CD4-positive, alpha-beta T cell (primary cell): Measurements from ENCODE around the gene IL1RN. TPM values are rescaled to one million over a fixed set of nuclear protein-coding genes. Genes with fewer than 3 reads are reported as not detected.
A peak's percentile ranks its signal among the peaks of the same experiment; 100 is the strongest.

Experiments used
- ATAC-seq: fragments of 200-7000 bp; cut with Tn5 transposase; one replicate; pipeline ENCODE4 v1.10.0; 2022; ENCODE audit warnings: mild to moderate bottlenecking; ENCODE audit not compliant: poor library complexity
- CTCF ChIA-PET: fragments of 350-600 bp; sonication (Branson Sonifier 250); formaldehyde crosslinking; loops from one replicate; lab custom pipeline; 2021; ENCODE audit warnings: antibody characterized with exemption, inconsistent platforms; lab: Charles Lee
- POLR2A ChIA-PET: fragments of 350-600 bp; sonication (Branson Sonifier 250); formaldehyde crosslinking; loops from one replicate; lab custom pipeline; 2021; ENCODE audit warnings: antibody characterized with exemption, inconsistent platforms; lab: Charles Lee
- DNase-seq, 14 experiments: peaks; one replicate each; pipeline ENCODE4 v3.0.0-alpha.2; 2013 to 2020; ENCODE audit warnings: mixed read lengths in 2 of 14
- H3K27ac ChIP-seq, 2 donors: one replicate each; pipeline versions ENCODE4 v1.5.1 to v1.7.0; 2013; ENCODE audit warnings: low read length in 2 of 2, low read depth in 1 of 2, mild to moderate bottlenecking in 1 of 2
- H3K27me3 ChIP-seq, 2 experiments: 1 replicate in 1 of 2; 2 replicates in 1 of 2; pipeline versions ENCODE4 v1.6.1 to v1.7.0; 2013; ENCODE audit warnings: low read length in 2 of 2, control low read depth in 1 of 2, mild to moderate bottlenecking in 1 of 2, moderate library complexity in 1 of 2; ENCODE audit not compliant: insufficient read depth in 2 of 2, control insufficient read depth in 1 of 2
- H3K36me3 ChIP-seq: one replicate; pipeline ENCODE4 v1.6.1; 2013; ENCODE audit warnings: low read length, control low read depth; ENCODE audit not compliant: insufficient read depth
- H3K4me1 ChIP-seq: one replicate; pipeline ENCODE4 v1.6.1; 2013; ENCODE audit warnings: low read length, control low read depth; ENCODE audit not compliant: insufficient read depth
- H3K4me3 ChIP-seq: one replicate; pipeline ENCODE4 v1.5.1; 2013; ENCODE audit warnings: mild to moderate bottlenecking, low read length, moderate library complexity
- H3K9me3 ChIP-seq, 2 experiments: 1 replicate in 1 of 2; 2 replicates in 1 of 2; pipeline versions ENCODE4 v1.6.1 to v1.7.0; 2013; ENCODE audit warnings: low read length in 2 of 2, mild to moderate bottlenecking in 2 of 2, control low read depth in 1 of 2, moderate library complexity in 1 of 2; ENCODE audit not compliant: control insufficient read depth in 1 of 2, insufficient read depth in 1 of 2
- H3K27ac Mint-ChIP-seq: one replicate; pipeline ENCODE4 v1.8.0; 2020; ENCODE audit warnings: mixed read lengths
- H3K27me3 Mint-ChIP-seq: one replicate; pipeline ENCODE4 v1.8.0; 2021; ENCODE audit warnings: mixed read lengths
- H3K36me3 Mint-ChIP-seq: one replicate; pipeline ENCODE4 v1.8.0; 2021; ENCODE audit warnings: low read depth, mixed read lengths
- H3K4me1 Mint-ChIP-seq: one replicate; pipeline ENCODE4 v1.8.0; 2021; ENCODE audit warnings: low read depth, mixed read lengths
- H3K4me3 Mint-ChIP-seq: one replicate; pipeline ENCODE4 v1.8.0; 2020; ENCODE audit warnings: mild to moderate bottlenecking, mixed read lengths
- H3K9me3 Mint-ChIP-seq: one replicate; pipeline ENCODE4 v1.8.0; 2020; ENCODE audit warnings: mixed read lengths
- CTCF ChIP-seq: fragments of 200-600 bp; IDR thresholded peaks from one replicate; pipeline ENCODE4 v1.8.0; 2022; ENCODE audit warnings: antibody characterized with exemption, mild to moderate bottlenecking
- intact Hi-C, 2 experiments: fragments of 100-400 bp; cut with DNase I in 1 of 2; cut with micrococcal nuclease in 1 of 2; formaldehyde crosslinking; loops; one replicate each; pipeline versions ENCODE4 v1.15.1 to v1.9.0; 2023 to 2025; cut with DNase I, micrococcal nuclease
- total RNA-seq, 174 experiments: library from RNA in 2 of 174; stranded (reverse) in 2 of 174; gene quantifications; one replicate each; pipeline ENCODE4 v1.2.3 and lab custom pipeline; 2021 to 2026

IL1RN gene
- total RNA-seq, 2 experiments from 2014 or later = 0.31 to 0.58 TPM

- intact Hi-C loops = no loop called here
- peak overlapping the region; percentile 17 for H3K4me3 ChIP-seq
Observed at GRCh38 chr2:113167115-113167932, 39.9 kb downstream of the IL1RN start.

GRCh38 chr2:113167962-113168340 lies 40.6 kb downstream of the IL1RN start:
- Mint-ChIP-seq H3K36me3 (no peaks in the 10 kb centered on the region), H3K27ac (peak overlapping the region; percentile 90), H3K9me3 (no peaks in the 10 kb centered on the region), H3K27me3 (no peaks in the 10 kb centered on the region), H3K4me3 (peak overlapping the region; percentile 74), H3K4me1 (peaks cover 73% of the 10 kb centered on the region)
- intact Hi-C loops = no loop called here
- POLR2A ChIA-PET = interaction anchor here (1.5 to 3.3 kb wide), 3 partner anchors 11 to 30 kb away, joined by 3 to 27 read pairs (median 12); no protein-coding TSS in a partner anchor
- CTCF ChIA-PET = interaction anchor here (1.0 to 2.5 kb wide), 3 partner anchors 9 to 31 kb away, joined by 3 to 7 read pairs (median 3); no protein-coding TSS in a partner anchor
- Histone ChIP-seq H3K27me3 (no peaks in the 10 kb centered on the region), H3K4me3 (no peak overlapping the region), H3K9me3 (no peaks in the 10 kb centered on the region), H3K4me1 (peaks cover 75% of the 10 kb centered on the region), H3K36me3 (no peaks in the 10 kb centered on the region), H3K27ac (peak overlapping the region; percentile 74 to 85)
- DNase-seq (no peak), ATAC-seq (no peak)
- no peak for TF ChIP-seq CTCF

More at GRCh38 chr2:113167115-113167932, 39.9 kb downstream of the IL1RN start:
- peak in 8 of 14 experiments; percentile 36 to 70 (median 59) for DNase-seq
- Histone ChIP-seq H3K27me3 (no peaks in the 10 kb centered on the region), H3K4me1 (peaks cover 73% of the 10 kb centered on the region), H3K9me3 (no peaks in the 10 kb centered on the region), H3K27ac (peak overlapping the region; percentile 74 to 85), H3K36me3 (no peaks in the 10 kb centered on the region)
- H3K4me3 Mint-ChIP-seq = peak overlapping the region; percentile 74
- no peak for TF ChIP-seq CTCF
- no peaks in the 10 kb centered on the region for H3K27me3 Mint-ChIP-seq
- H3K27ac Mint-ChIP-seq = peak overlapping the region; percentile 90
- ATAC-seq = peak; percentile 67
- POLR2A ChIA-PET = interaction anchor here (1.5 to 3.3 kb wide), 3 partner anchors 10 to 30 kb away, joined by 3 to 27 read pairs (median 12); no protein-coding TSS in a partner anchor
- peaks cover 73% of the 10 kb centered on the region for H3K4me1 Mint-ChIP-seq
- no peaks in the 10 kb centered on the region for H3K9me3 Mint-ChIP-seq
- CTCF ChIA-PET = interaction anchor here (0.7 to 2.5 kb wide), 4 partner anchors 9 to 32 kb away, joined by 3 to 7 read pairs (median 3); no protein-coding TSS in a partner anchor
- no peaks in the 10 kb centered on the region for H3K36me3 Mint-ChIP-seq

- intact Hi-C loops = no loop called here
- H3K27ac ChIP-seq = peak overlapping the region; percentile 74 to 85
- ATAC-seq = peak; percentile 44
Observed at GRCh38 chr2:113169002-113169530, 41.7 kb downstream of the IL1RN start.

More at GRCh38 chr2:113169002-113169530, 41.7 kb downstream of the IL1RN start:
- DNase-seq = peak in 8 of 14 experiments; percentile 20 to 86 (median 46)
- ChIA-PET CTCF (interaction anchor here (1.3 kb wide), 1 partner anchor 31 kb away, joined by 3 read pairs; no protein-coding TSS in a partner anchor), POLR2A (interaction anchor here (1.5 to 3.3 kb wide), 3 partner anchors 12 to 31 kb away, joined by 3 to 27 read pairs (median 12); no protein-coding TSS in a partner anchor)
- Mint-ChIP-seq H3K4me1 (peaks cover 79% of the 10 kb centered on the region), H3K27me3 (no peaks in the 10 kb centered on the region), H3K27ac (peak overlapping the region; percentile 90), H3K36me3 (peaks cover 7% of the 10 kb centered on the region), H3K9me3 (no peaks in the 10 kb centered on the region), H3K4me3 (peak overlapping the region; percentile 72)
- Histone ChIP-seq H3K36me3 (no peaks in the 10 kb centered on the region), H3K4me3 (peak overlapping the region; percentile 29), H3K4me1 (peaks cover 86% of the 10 kb centered on the region), H3K9me3 (no peaks in the 10 kb centered on the region), H3K27me3 (no peaks in the 10 kb centered on the region)
- no peak for TF ChIP-seq CTCF
